ENCODE measurements around the gene ACER3. TPM values are rescaled to one million over a fixed set of nuclear protein-coding genes. Genes with fewer than 3 reads are reported as not detected.
A peak's percentile ranks its signal among the peaks of the same experiment; 100 is the strongest.

The ACER3 gene
- total RNA-seq, 1 donor from 2014 or later, result 12.4 TPM

DNA sequence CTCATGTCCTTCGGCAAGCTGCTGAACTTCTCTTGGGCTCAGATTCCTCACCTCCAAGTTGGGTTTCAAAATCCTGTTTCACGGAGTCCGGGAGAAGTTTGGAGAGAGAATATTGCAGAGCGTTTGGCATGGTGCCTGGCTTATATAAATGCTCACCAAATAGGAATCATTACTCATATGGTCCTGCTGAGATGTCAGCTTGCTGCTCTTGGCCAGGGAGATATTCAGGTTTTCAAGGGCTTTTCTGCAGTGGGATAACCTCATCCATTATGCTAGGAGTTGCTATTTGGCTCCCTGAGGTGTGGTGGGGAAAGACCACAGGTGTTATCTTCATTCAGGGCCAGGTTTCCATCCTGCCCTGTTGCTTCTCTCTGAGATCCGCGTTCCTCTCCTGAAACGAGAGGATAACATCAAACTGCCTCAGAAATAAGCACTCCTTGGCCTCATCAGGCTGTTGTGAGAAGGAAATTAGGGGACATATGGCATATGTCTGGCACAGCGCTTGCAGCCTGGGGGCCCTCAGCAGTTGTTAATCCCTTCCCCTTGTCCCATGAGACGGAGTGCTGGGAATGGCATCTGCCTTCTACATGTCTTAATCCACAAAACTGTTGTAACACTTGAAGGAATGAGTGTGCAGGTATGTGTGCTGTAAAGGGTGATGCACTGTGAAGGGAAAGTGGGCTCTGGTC lies 29.9 kb upstream of the ACER3 start:
- TF ChIP-seq, protein P1, sequence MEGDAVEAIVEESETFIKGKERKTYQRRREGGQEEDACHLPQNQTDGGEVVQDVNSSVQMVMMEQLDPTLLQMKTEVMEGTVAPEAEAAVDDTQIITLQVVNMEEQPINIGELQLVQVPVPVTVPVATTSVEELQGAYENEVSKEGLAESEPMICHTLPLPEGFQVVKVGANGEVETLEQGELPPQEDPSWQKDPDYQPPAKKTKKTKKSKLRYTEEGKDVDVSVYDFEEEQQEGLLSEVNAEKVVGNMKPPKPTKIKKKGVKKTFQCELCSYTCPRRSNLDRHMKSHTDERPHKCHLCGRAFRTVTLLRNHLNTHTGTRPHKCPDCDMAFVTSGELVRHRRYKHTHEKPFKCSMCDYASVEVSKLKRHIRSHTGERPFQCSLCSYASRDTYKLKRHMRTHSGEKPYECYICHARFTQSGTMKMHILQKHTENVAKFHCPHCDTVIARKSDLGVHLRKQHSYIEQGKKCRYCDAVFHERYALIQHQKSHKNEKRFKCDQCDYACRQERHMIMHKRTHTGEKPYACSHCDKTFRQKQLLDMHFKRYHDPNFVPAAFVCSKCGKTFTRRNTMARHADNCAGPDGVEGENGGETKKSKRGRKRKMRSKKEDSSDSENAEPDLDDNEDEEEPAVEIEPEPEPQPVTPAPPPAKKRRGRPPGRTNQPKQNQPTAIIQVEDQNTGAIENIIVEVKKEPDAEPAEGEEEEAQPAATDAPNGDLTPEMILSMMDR (IDR thresholded peaks at IDR 0.05; ENCODE audit: insufficient read depth, low read length, severe bottlenecking), result no peak
- DNase-seq (ENCODE audit: low read depth) (peak; percentile 56), FAIRE-seq (no peak)
- Histone ChIP-seq H3K27me3 (ENCODE audit: control insufficient read depth, insufficient read depth, low read length) (no peaks in the 10 kb centered on the region), H3K4me3 (ENCODE audit: low read depth, low read length) (no peak overlapping the region), H3K36me3 (ENCODE audit: control insufficient read depth, insufficient read depth, low read length) (no peaks in the 10 kb centered on the region)

DNA sequence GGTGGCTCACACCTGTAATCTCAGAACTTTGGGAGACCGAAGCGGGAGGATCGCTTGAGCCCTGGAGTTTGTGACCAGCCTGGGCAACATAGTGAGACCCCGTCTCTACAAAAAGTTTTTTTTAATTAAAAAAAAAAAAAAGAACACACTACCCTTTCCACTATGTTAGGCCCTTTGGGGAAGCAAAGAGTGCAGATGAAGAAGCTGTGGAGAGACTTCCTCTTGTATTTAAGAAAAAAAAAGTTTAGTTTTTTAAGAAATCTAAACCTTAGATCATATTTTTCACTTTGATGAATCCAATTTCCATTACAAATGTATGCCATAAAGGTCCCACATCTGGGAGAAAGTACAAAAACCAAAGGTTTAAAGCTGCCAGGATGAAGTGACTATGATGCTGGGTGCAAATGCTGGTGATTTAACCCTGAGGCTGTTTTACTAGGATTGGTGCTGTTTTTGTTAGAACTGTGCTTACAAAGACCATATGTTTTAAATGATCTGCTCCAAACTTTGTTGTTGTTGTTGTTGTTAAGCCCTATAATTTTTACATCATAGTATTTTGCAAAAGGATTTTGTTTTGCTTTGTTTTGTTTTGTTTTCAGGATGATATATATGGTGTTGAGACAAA lies 28.9 kb upstream of the ACER3 start:
- TF ChIP-seq, protein P1 (IDR thresholded peaks at IDR 0.05; ENCODE audit: insufficient read depth, low read length, severe bottlenecking), result no peak
- H3K27me3 ChIP-seq (ENCODE audit: control insufficient read depth, insufficient read depth, low read length), result no peaks in the 10 kb centered on the region
- FAIRE-seq (no peak), DNase-seq (ENCODE audit: low read depth) (no peak)
- H3K4me3 ChIP-seq (ENCODE audit: low read depth, low read length), result no peak overlapping the region
- no peaks in the 10 kb centered on the region for H3K36me3 ChIP-seq (ENCODE audit: control insufficient read depth, insufficient read depth, low read length)

DNA sequence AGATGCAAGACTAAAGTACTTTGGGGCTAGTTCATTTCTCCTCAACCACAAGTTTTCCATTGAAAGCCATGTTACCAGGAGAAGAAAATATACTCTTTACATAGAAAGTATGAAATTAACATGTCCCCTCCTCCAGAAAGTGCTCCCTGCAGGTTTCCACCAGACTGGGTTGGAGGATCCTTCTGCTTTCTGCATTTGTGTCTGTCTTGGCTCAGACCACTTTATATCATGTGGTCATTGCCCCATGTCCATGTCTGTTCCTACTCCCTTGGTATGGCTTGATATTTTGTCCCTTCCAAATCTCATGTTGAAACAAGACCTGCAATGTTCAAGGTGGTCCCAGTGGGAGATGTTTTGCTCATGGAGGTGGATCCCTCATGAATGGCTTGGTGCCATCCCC lies 28.4 kb upstream of the ACER3 start:
- no peak for FAIRE-seq
- H3K4me3 ChIP-seq (ENCODE audit: low read depth, low read length), result no peak overlapping the region
- TF ChIP-seq, protein P1 (IDR thresholded peaks at IDR 0.05; ENCODE audit: insufficient read depth, low read length, severe bottlenecking), result no peak
- no peaks in the 10 kb centered on the region for H3K27me3 ChIP-seq (ENCODE audit: control insufficient read depth, insufficient read depth, low read length)
- no peaks in the 10 kb centered on the region for H3K36me3 ChIP-seq (ENCODE audit: control insufficient read depth, insufficient read depth, low read length)
- no peak for DNase-seq (ENCODE audit: low read depth)

DNA sequence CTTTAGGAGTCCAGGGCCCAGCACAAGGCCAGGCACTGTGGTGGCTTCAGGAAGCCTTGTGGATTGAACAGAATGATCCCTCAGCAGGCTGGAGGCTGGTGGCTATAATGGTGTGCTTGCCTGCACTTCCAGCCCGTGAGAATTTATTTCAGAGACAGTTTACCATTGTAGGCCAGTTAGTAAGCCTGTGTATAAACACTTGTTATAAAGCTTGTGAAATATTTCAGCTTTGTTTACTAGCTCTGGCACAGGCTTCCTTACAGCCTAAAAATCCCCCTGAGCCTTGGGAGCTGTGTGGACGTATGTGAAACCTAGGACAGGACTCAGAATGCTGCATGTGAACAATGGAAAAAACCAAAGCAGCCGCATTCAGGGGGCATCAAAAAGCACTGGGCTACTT lies 26.6 kb upstream of the ACER3 start:
- TF ChIP-seq, protein P1 (IDR thresholded peaks at IDR 0.05; ENCODE audit: insufficient read depth, low read length, severe bottlenecking), result no peak
- no peak for FAIRE-seq
- Histone ChIP-seq H3K4me3 (ENCODE audit: low read depth, low read length) (no peak overlapping the region), H3K27me3 (ENCODE audit: control insufficient read depth, insufficient read depth, low read length) (no peaks in the 10 kb centered on the region), H3K36me3 (ENCODE audit: control insufficient read depth, insufficient read depth, low read length) (no peaks in the 10 kb centered on the region)
- DNase-seq (ENCODE audit: low read depth), result no peak

DNA sequence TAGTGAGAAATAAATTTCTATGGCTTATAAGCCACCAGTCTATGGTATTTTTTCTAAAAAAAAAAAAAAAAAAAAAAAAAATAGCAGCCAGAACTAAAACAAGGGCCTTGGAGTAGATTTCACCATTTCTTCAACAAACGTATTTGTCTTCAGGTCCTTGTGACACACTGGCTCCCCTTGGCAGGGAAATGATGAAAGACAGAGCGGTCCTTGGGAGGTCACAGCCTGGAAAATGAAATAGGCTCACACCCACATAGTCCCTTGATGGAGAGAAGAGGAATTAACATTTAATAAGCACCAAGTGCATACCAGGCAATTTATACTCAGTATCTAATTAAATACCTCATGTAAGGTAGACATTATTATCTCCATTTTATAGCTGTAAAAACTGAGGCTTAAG lies 25.7 kb upstream of the ACER3 start:
- Histone ChIP-seq H3K4me3 (ENCODE audit: low read depth, low read length) (no peak overlapping the region), H3K36me3 (ENCODE audit: control insufficient read depth, insufficient read depth, low read length) (no peaks in the 10 kb centered on the region), H3K27me3 (ENCODE audit: control insufficient read depth, insufficient read depth, low read length) (no peaks in the 10 kb centered on the region)
- DNase-seq (ENCODE audit: low read depth) (no peak), FAIRE-seq (no peak)
- TF ChIP-seq, protein P1 (IDR thresholded peaks at IDR 0.05; ENCODE audit: insufficient read depth, low read length, severe bottlenecking), result no peak

All from bronchial epithelial cell (primary cell).